ENCODE data around the gene MSANTD2.

The MSANTD2 gene

GRCh38 chr11:124837491-124837856 is 37.3 kb upstream of the MSANTD2 start:
- H3K27ac ChIP-seq (ENCODE audit: low read length): no peak overlapping the region
- no peaks in the 10 kb centered on the region; the same call in 1 of the 2 replicates for H3K4me1 ChIP-seq (ENCODE audit: insufficient read depth, low read length)
- H3K4me3 ChIP-seq (ENCODE audit: low read length): no peak overlapping the region
- no peak overlapping the region for H3K9ac ChIP-seq (ENCODE audit: low read depth, low read length)
- no peaks in the 10 kb centered on the region for H3K36me3 ChIP-seq (ENCODE audit: insufficient read depth, low read depth, low read length)
- peaks cover 65% of the 10 kb centered on the region for H3K27me3 ChIP-seq (ENCODE audit: insufficient read depth, low read length)
- H3K9me3 ChIP-seq (ENCODE audit: insufficient read depth, low read depth, low read length): peaks cover 1% of the 10 kb centered on the region; the same call in 1 of the 2 replicates

GRCh38 chr11:124835918-124836317 is 35.7 kb upstream of the MSANTD2 start:
- no peak overlapping the region for H3K27ac ChIP-seq (ENCODE audit: low read length)

GRCh38 chr11:124834526-124835180 is 34.4 kb upstream of the MSANTD2 start:
- no peak overlapping the region for H3K4me3 ChIP-seq (ENCODE audit: low read length)
- H3K36me3 ChIP-seq (ENCODE audit: insufficient read depth, low read depth, low read length): no peaks in the 10 kb centered on the region
- no peak overlapping the region for H3K27ac ChIP-seq (ENCODE audit: low read length)
- no peaks in the 10 kb centered on the region for H3K9me3 ChIP-seq (ENCODE audit: insufficient read depth, low read depth, low read length)
- no peak overlapping the region for H3K9ac ChIP-seq (ENCODE audit: low read depth, low read length)
- H3K27me3 ChIP-seq (ENCODE audit: insufficient read depth, low read length): peaks cover 45% of the 10 kb centered on the region
- H3K4me1 ChIP-seq (ENCODE audit: insufficient read depth, low read length): no peaks in the 10 kb centered on the region; the same call in 1 of the 2 replicates

More at GRCh38 chr11:124835918-124836317, 35.7 kb upstream of the MSANTD2 start:
- Histone ChIP-seq H3K36me3 (ENCODE audit: insufficient read depth, low read depth, low read length) (no peaks in the 10 kb centered on the region), H3K4me3 (ENCODE audit: low read length) (no peak overlapping the region), H3K9ac (ENCODE audit: low read depth, low read length) (no peak overlapping the region), H3K27me3 (ENCODE audit: insufficient read depth, low read length) (peaks cover 58% of the 10 kb centered on the region), H3K4me1 (ENCODE audit: insufficient read depth, low read length) (no peaks in the 10 kb centered on the region; the same call in 1 of the 2 replicates), H3K9me3 (ENCODE audit: insufficient read depth, low read depth, low read length) (no peaks in the 10 kb centered on the region; the same call in 1 of the 2 replicates)

GRCh38 chr11:124832571-124832970 is 32.4 kb upstream of the MSANTD2 start:
- Histone ChIP-seq H3K36me3 (ENCODE audit: insufficient read depth, low read depth, low read length) (no peaks in the 10 kb centered on the region), H3K4me1 (ENCODE audit: insufficient read depth, low read length) (no peaks in the 10 kb centered on the region; the same call in 1 of the 2 replicates), H3K27me3 (ENCODE audit: insufficient read depth, low read length) (peaks cover 24% of the 10 kb centered on the region), H3K4me3 (ENCODE audit: low read length) (no peak overlapping the region), H3K9ac (ENCODE audit: low read depth, low read length) (no peak overlapping the region), H3K27ac (ENCODE audit: low read length) (no peak overlapping the region), H3K9me3 (ENCODE audit: insufficient read depth, low read depth, low read length) (no peaks in the 10 kb centered on the region)

GRCh38 chr11:124831897-124832296 is 31.7 kb upstream of the MSANTD2 start:
- H3K4me1 ChIP-seq (ENCODE audit: insufficient read depth, low read length): no peaks in the 10 kb centered on the region; the same call in 1 of the 2 replicates
- no peaks in the 10 kb centered on the region for H3K36me3 ChIP-seq (ENCODE audit: insufficient read depth, low read depth, low read length)
- H3K9me3 ChIP-seq (ENCODE audit: insufficient read depth, low read depth, low read length): no peaks in the 10 kb centered on the region
- H3K27ac ChIP-seq (ENCODE audit: low read length): no peak overlapping the region
- H3K9ac ChIP-seq (ENCODE audit: low read depth, low read length): no peak overlapping the region
- peaks cover 18% of the 10 kb centered on the region for H3K27me3 ChIP-seq (ENCODE audit: insufficient read depth, low read length)
- H3K4me3 ChIP-seq (ENCODE audit: low read length): no peak overlapping the region

- Histone ChIP-seq H3K4me3 (ENCODE audit: low read length) (no peak overlapping the region), H3K4me1 (ENCODE audit: insufficient read depth, low read length) (no peaks in the 10 kb centered on the region; the same call in 1 of the 2 replicates), H3K9me3 (ENCODE audit: insufficient read depth, low read depth, low read length) (no peaks in the 10 kb centered on the region), H3K36me3 (ENCODE audit: insufficient read depth, low read depth, low read length) (no peaks in the 10 kb centered on the region), H3K27ac (ENCODE audit: low read length) (no peak overlapping the region), H3K27me3 (ENCODE audit: insufficient read depth, low read length) (peaks cover 9% of the 10 kb centered on the region), H3K9ac (ENCODE audit: low read depth, low read length) (no peak overlapping the region)
These were observed 30.5 kb upstream of the MSANTD2 start for GRCh38 chr11:124830749-124831148.

- no peak overlapping the region for H3K27ac ChIP-seq (ENCODE audit: low read length)
- H3K9ac ChIP-seq (ENCODE audit: low read depth, low read length): no peak overlapping the region
- H3K4me1 ChIP-seq (ENCODE audit: insufficient read depth, low read length): no peaks in the 10 kb centered on the region; the same call in 1 of the 2 replicates
- no peak overlapping the region for H3K4me3 ChIP-seq (ENCODE audit: low read length)
- H3K36me3 ChIP-seq (ENCODE audit: insufficient read depth, low read depth, low read length): no peaks in the 10 kb centered on the region
- peaks cover 8% of the 10 kb centered on the region for H3K27me3 ChIP-seq (ENCODE audit: insufficient read depth, low read length)
- H3K9me3 ChIP-seq (ENCODE audit: insufficient read depth, low read depth, low read length): no peaks in the 10 kb centered on the region
These were observed 29.8 kb upstream of the MSANTD2 start for GRCh38 chr11:124829986-124830385.

GRCh38 chr11:124825876-124826275 is 25.7 kb upstream of the MSANTD2 start:
- Histone ChIP-seq H3K4me1 (ENCODE audit: insufficient read depth, low read length) (no peaks in the 10 kb centered on the region), H3K27ac (ENCODE audit: low read length) (no peak overlapping the region), H3K4me3 (ENCODE audit: low read length) (no peak overlapping the region)

GRCh38 chr11:124823512-124824376 is 23.5 kb upstream of the MSANTD2 start:
- Histone ChIP-seq H3K9ac (ENCODE audit: low read depth, low read length) (no peak overlapping the region), H3K36me3 (ENCODE audit: insufficient read depth, low read depth, low read length) (no peaks in the 10 kb centered on the region), H3K27me3 (ENCODE audit: insufficient read depth, low read length) (no peaks in the 10 kb centered on the region), H3K4me1 (ENCODE audit: insufficient read depth, low read length) (no peaks in the 10 kb centered on the region), H3K27ac (ENCODE audit: low read length) (no peak overlapping the region), H3K9me3 (ENCODE audit: insufficient read depth, low read depth, low read length) (no peaks in the 10 kb centered on the region), H3K4me3 (ENCODE audit: low read length) (no peak overlapping the region)

More at GRCh38 chr11:124825876-124826275, 25.7 kb upstream of the MSANTD2 start:
- Histone ChIP-seq H3K36me3 (ENCODE audit: insufficient read depth, low read depth, low read length) (no peaks in the 10 kb centered on the region), H3K27me3 (ENCODE audit: insufficient read depth, low read length) (no peaks in the 10 kb centered on the region), H3K9ac (ENCODE audit: low read depth, low read length) (no peak overlapping the region), H3K9me3 (ENCODE audit: insufficient read depth, low read depth, low read length) (no peaks in the 10 kb centered on the region)

GRCh38 chr11:124821995-124822730 is 22.0 kb upstream of the MSANTD2 start:
- H3K4me1 ChIP-seq (ENCODE audit: insufficient read depth, low read length): no peaks in the 10 kb centered on the region
- no peaks in the 10 kb centered on the region for H3K9me3 ChIP-seq (ENCODE audit: insufficient read depth, low read depth, low read length)
- no peak overlapping the region for H3K9ac ChIP-seq (ENCODE audit: low read depth, low read length)
- no peak overlapping the region for H3K27ac ChIP-seq (ENCODE audit: low read length)
- no peaks in the 10 kb centered on the region for H3K36me3 ChIP-seq (ENCODE audit: insufficient read depth, low read depth, low read length)
- H3K27me3 ChIP-seq (ENCODE audit: insufficient read depth, low read length): no peaks in the 10 kb centered on the region; the same call in 1 of the 2 replicates
- no peak overlapping the region for H3K4me3 ChIP-seq (ENCODE audit: low read length)

- Histone ChIP-seq H3K9me3 (ENCODE audit: insufficient read depth, low read depth, low read length) (no peaks in the 10 kb centered on the region), H3K4me3 (ENCODE audit: low read length) (no peak overlapping the region), H3K4me1 (ENCODE audit: insufficient read depth, low read length) (no peaks in the 10 kb centered on the region), H3K9ac (ENCODE audit: low read depth, low read length) (no peak overlapping the region), H3K27me3 (ENCODE audit: insufficient read depth, low read length) (no peaks in the 10 kb centered on the region; the same call in 1 of the 2 replicates), H3K27ac (ENCODE audit: low read length) (no peak overlapping the region), H3K36me3 (ENCODE audit: insufficient read depth, low read depth, low read length) (no peaks in the 10 kb centered on the region)
These were observed 16.8 kb upstream of the MSANTD2 start for GRCh38 chr11:124817036-124817435.

Data from iPS-20b (cell line).